Globus pallidus (tissue), 1 donor: ENCODE data around the gene IQSEC1.
"Not testable (repeated sequence)": the region's sequence is repeated elsewhere in the genome, so short reads cannot be mapped to it uniquely, and the experiment has no call there.

ENCODE experiments used
- DNase-seq: peaks from one replicate; pipeline ENCODE4 v3.0.0-alpha.2; 2015; ENCODE audit warnings: low spot score

IQSEC1 gene

GRCh38 chr3:12869035-12869621 lies 204.1 kb downstream of the IQSEC1 start:
- DNase-seq = no peak

GRCh38 chr3:12868039-12869034 lies 204.9 kb downstream of the IQSEC1 start:
- peak; percentile 88 for DNase-seq

- DNase-seq = no peak
These were observed 206.4 kb downstream of the IQSEC1 start for GRCh38 chr3:12866836-12867235.

GRCh38 chr3:12865271-12865670 lies 208.0 kb downstream of the IQSEC1 start:
- no peak for DNase-seq

- no peak for DNase-seq
These were observed 210.8 kb downstream of the IQSEC1 start for GRCh38 chr3:12862387-12862786.

GRCh38 chr3:12861611-12862010 lies 211.6 kb downstream of the IQSEC1 start:
- DNase-seq = no peak

- DNase-seq = no peak
These were observed 213.4 kb downstream of the IQSEC1 start for GRCh38 chr3:12859840-12860239.

GRCh38 chr3:12856626-12857025 lies 216.6 kb downstream of the IQSEC1 start:
- no peak for DNase-seq

GRCh38 chr3:12854565-12854964 lies 218.7 kb downstream of the IQSEC1 start:
- DNase-seq = peak; percentile 39

GRCh38 chr3:12853847-12854246 lies 219.4 kb downstream of the IQSEC1 start:
- DNase-seq = not testable (repeated sequence)

GRCh38 chr3:12852201-12852600 lies 221.0 kb downstream of the IQSEC1 start:
- no peak for DNase-seq
